ENCODE measurements around the gene ZNRF3.
"Not testable (repeated sequence)": the region's sequence is repeated elsewhere in the genome, so short reads cannot be mapped to it uniquely, and the experiment has no call there.

Gene ZNRF3

GRCh38 chr22:28933321-28933720 lies 49.9 kb downstream of the ZNRF3 start:
- no peak for DNase-seq (ENCODE audit: low read depth)

GRCh38 chr22:28934026-28934425 lies 50.7 kb downstream of the ZNRF3 start:
- DNase-seq (ENCODE audit: low read depth) = no peak

- DNase-seq (ENCODE audit: low read depth) = no peak
Measured at GRCh38 chr22:28935140-28935539, 51.8 kb downstream of the ZNRF3 start.

- DNase-seq (ENCODE audit: low read depth) = peak; percentile 12
Measured at GRCh38 chr22:28935713-28936112, 52.3 kb downstream of the ZNRF3 start.

GRCh38 chr22:28936200-28936599 lies 52.8 kb downstream of the ZNRF3 start:
- no peak for DNase-seq (ENCODE audit: low read depth)

GRCh38 chr22:28937206-28938025 lies 54.0 kb downstream of the ZNRF3 start:
- no peak for DNase-seq (ENCODE audit: low read depth)

- no peak for DNase-seq (ENCODE audit: low read depth)
Measured at GRCh38 chr22:28938286-28938833, 55.0 kb downstream of the ZNRF3 start.

GRCh38 chr22:28939394-28939793 lies 56.0 kb downstream of the ZNRF3 start:
- no peak for DNase-seq (ENCODE audit: low read depth)

GRCh38 chr22:28939932-28940331 lies 56.6 kb downstream of the ZNRF3 start:
- no peak for DNase-seq (ENCODE audit: low read depth)

- DNase-seq (ENCODE audit: low read depth) = no peak
Measured at GRCh38 chr22:28940441-28940840, 57.1 kb downstream of the ZNRF3 start.

- no peak for DNase-seq (ENCODE audit: low read depth)
Measured at GRCh38 chr22:28942333-28942732, 59.0 kb downstream of the ZNRF3 start.

GRCh38 chr22:28942801-28943500 lies 59.6 kb downstream of the ZNRF3 start:
- DNase-seq (ENCODE audit: low read depth) = no peak

- no peak for DNase-seq (ENCODE audit: low read depth)
Measured at GRCh38 chr22:28943501-28943879, 60.1 kb downstream of the ZNRF3 start.

- DNase-seq (ENCODE audit: low read depth) = no peak
Measured at GRCh38 chr22:28947125-28947524, 63.8 kb downstream of the ZNRF3 start.

GRCh38 chr22:28948424-28948823 lies 65.1 kb downstream of the ZNRF3 start:
- no peak for DNase-seq (ENCODE audit: low read depth)

GRCh38 chr22:28948860-28949551 lies 65.6 kb downstream of the ZNRF3 start:
- not testable (repeated sequence) for DNase-seq (ENCODE audit: low read depth)

- no peak for DNase-seq (ENCODE audit: low read depth)
Measured at GRCh38 chr22:28949788-28950187, 66.4 kb downstream of the ZNRF3 start.

GRCh38 chr22:28950617-28951411 lies 67.4 kb downstream of the ZNRF3 start:
- no peak for DNase-seq (ENCODE audit: low read depth)

- DNase-seq (ENCODE audit: low read depth) = no peak
Measured at GRCh38 chr22:28951530-28951929, 68.2 kb downstream of the ZNRF3 start.

- no peak for DNase-seq (ENCODE audit: low read depth)
Measured at GRCh38 chr22:28951969-28952521, 68.7 kb downstream of the ZNRF3 start.

- no peak for DNase-seq (ENCODE audit: low read depth)
Measured at GRCh38 chr22:28952857-28953256, 69.5 kb downstream of the ZNRF3 start.
